ENCODE results near the gene COL9A3.
"Not testable (repeated sequence)": the region's sequence is repeated elsewhere in the genome, so short reads cannot be mapped to it uniquely, and the experiment has no call there.

Gene COL9A3

DNA sequence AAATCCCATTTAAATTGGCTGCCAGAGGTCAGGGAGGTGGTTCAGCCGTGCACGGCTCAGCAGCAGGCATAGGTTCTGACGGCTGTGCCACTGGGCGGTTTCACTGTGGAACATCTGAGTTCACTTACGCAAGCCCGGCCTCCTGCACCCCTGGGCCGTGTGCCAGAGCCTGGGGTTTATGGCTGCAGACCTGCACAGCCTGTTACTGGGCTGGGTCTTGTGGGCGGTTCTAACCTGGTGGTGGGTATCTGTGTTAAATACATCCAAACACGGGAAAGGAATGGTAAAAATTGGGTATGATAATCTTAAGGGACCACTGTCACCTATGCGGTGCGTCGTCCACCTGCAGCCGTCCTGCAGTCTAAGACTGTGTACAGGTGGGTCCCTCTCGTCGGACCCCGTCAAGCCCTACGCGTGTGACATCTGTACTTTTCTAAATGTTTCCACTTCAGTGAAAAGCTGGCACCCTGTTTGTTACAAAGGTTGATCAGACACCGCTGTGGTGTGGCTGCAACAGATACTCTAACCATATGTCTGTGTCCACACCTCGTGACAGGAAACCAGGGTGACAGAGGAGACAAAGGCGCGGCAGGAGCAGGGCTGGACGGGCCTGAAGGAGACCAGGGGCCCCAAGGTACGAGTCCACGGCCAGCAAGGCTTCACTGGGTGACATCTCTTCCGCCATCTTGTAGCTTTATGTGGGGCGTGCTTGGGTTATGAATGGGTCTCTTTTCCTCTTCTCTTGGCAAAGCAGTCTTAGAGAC is 21.5 kb downstream of the COL9A3 start:
- no peak for DNase-seq

DNA sequence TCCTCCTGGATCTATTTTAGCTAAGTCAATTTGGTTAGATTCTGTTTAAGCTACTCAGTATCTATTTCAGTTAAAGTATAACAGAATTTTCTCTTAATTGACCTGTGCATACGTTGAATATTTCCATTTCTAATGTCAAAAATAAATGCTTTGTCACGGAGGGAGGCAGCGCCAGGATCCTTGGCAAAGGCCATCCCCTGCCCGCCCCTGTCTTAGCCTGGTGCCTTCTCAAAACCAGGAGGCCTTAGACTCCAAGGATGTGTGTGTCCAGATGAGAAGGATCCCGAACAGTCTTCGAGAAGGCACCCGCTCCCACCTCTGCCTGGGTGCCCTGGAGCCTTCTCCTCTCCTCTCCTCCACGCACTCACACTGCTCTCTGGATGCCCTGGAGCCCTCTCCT is 22.4 kb downstream of the COL9A3 start:
- no peak for DNase-seq

DNA sequence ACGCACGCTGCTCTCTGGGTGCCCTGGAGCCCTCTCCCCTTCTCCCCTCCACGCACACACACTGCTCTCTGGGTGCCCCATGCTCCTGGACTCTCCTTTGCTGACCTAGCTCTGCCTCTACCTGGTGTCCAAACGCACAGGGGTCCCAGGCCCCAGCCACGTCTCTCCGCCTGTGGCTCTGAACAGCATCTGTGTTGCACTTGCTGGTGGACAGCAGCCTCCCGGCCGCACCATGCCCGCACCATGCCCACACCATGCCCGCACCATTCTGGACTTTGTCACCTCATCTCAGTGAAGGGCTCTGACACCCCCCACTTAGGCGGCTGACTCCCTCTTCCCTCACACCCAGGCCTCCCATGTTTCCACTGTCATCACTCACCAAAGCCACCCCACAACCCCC is 23.0 kb downstream of the COL9A3 start:
- no peak for DNase-seq

DNA sequence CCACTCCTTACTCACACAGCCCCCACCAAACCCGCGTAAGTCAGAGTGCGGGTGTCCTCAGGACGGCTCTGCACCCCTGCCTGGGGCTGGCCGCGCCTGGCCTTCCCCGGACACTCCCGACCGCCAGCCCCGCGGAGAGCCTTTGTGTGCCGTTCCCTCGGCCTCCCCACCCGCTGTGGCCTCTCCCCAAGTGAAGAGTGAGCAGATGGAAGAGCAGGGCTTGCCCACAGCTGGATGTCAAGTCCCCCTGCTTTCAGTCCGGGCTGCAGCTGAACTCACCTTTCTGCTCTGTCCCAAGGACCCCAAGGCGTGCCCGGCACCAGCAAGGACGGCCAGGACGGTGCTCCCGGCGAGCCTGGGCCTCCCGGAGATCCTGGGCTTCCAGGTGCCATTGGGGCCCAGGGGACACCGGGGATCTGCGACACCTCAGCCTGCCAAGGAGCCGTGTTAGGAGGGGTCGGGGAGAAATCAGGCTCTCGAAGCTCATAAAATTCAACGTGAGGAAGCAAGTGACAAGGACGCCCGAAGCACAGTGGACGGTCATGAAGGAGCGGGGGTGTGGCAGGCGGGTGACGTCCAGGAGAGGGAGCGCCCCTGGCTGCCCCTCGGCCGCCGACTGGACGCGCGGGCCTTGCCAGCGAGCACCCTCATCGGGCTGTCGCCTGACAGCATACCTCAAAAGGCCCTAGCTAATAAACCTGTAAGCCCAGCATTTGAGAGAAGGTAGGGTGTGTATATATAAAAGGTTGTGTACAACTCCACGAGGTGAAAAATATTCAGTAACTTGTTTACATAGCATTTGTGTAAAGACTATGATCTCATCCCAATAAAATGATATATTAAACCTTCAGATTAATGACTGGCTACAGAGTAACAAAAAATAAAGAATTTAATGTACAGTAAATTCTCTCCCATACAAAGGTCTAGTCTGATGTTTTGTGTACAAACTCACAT is 23.7 kb downstream of the COL9A3 start:
- DNase-seq = no peak

DNA sequence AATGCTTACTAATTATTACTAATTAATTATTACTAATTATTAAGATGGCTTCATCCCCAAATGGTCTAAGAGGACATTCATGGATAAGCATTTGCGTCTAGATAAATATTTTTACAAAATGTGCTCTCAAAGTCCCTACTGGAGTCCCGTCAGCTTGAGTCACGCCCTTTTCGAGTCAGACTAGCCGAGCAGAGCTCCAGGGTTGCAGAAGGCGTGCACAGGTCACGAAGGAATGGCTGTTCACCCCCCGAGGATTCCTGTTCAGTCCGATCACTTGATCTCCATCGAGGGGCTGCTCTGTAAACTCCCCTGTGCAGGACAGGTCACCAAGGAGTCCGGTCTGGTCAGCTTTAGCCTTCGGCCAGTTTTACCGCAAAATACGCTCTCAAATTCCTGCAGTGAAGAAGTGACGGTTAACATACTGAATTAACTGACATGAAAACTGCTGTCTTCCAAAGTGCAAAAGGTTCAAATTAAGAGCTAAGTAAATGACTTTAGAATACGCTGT is 24.9 kb downstream of the COL9A3 start:
- DNase-seq = no peak

DNA sequence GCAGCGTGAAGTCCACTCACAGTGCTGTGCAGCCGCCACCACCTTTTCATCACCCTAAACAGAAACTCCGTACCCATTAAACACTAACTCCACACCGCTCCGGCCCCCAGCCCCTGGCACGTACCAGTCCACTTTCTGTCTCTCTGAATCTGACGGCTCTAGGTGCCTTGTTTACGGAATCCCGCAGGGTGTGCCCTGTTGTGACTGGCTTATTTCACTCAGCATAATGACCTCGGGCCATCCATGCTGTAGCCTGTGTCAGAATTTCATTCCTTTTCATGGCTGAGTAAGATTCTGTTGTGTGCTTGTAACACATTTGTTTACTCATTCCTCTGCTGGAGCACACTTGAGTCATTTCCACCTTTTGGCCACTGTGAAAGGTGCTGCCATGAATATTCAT is 26.8 kb downstream of the COL9A3 start:
- no peak for DNase-seq

DNA sequence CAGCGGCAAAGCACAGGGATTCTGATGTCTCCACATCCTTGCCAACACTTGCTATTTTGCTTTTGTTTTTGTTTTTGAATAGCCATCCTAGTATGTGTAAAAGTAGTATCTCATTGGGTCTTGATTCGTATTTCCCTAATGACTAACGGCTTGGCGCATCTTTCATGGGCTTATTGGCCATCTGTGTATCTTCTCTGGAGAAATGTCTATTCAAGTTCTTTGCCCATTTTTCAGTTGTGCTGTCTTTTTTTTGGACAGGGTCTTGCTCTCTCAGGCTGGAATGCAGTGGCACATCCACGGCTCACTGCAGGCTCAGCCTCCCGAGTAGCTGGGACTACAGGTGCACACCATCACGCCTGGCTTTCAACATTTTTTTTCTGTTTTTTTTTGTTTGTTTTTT is 27.3 kb downstream of the COL9A3 start:
- no peak for DNase-seq

DNA sequence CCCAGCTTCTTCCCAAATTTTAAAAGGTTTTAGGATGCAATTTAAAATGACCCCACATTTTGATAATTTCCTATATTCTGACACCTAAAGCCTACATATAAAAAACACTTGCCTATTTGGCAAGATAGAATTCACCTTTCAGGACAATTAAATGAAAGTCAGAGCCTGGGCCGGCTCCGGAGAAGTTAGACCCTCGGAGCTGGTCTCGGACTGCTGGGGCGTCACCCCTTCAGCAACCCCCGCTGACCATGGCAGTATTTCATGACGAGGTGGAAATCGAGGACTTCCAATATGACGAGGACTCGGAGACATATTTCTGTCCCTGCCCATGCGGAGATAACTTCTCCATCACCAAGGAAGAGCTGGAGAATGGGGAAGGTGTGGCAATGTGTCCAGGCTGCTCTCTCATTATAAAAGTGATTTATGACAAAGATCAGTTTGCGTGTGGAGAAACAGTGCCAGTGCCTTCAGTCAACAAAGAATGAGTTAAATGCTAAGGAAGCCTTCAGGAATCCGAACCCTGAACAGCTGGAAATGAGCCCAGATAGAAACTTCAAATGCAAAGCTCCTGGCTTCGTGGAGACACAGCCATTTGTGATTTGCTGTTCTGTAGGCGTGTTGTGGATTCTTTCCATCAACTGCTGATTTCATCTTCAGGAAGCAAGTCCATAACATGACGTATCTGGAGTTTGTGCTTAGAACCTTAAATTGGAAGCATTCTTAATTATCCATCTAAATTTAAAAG is 28.7 kb downstream of the COL9A3 start:
- no peak for DNase-seq

DNA sequence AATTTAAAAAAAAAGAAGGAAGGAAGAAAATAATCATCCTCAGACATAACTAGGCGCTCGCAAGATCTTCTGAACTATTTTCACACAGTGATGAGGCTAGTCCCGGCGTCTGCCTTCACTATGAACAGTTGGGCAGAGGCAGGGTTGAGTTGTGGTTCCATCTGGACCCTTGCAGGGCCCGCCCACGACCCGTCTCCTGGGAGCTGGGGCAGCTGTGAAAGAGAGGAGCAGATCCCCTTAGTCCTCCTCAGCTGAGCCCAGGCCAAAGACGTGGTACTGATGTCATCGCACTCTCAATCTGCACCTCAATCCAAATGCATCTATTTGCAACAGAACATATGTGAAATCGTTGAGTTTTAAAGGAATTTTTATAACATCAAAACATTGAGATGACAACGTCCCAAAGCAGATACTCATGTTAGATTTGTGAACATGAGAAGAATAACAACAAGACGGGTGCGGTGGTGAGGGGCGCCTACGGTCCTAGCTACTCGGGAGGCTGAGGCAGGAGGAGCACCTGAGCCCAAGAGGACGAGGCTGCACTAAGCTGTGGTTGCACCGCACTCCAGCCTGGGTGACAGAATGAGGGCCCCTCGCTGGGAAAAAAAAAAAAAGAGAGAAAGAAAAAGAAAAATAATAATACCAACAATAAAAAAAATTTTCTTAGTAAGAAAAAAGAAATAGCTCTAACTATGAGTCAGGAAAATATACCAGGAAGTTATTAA is 29.5 kb downstream of the COL9A3 start:
- no peak for DNase-seq

DNA sequence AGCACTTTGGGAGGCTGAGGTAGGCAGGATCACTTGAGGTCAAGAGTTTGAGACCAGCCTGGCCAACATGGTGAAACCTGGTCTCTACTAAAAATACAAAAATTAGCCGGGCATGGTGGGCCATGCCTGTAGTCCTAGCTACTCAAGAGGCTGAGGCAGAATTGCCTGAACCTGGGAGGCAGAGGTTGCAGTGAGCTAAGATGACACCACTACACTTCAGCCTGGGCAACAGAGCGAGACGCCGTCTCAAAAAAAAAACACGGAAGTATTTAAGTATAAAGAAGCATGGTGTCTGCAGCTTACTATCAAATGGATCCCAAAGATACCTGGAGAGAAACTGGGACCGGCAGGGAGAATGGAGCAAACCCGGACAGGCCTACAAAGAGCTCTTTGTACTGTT is 32.1 kb downstream of the COL9A3 start:
- DNase-seq = not testable (repeated sequence)

DNA sequence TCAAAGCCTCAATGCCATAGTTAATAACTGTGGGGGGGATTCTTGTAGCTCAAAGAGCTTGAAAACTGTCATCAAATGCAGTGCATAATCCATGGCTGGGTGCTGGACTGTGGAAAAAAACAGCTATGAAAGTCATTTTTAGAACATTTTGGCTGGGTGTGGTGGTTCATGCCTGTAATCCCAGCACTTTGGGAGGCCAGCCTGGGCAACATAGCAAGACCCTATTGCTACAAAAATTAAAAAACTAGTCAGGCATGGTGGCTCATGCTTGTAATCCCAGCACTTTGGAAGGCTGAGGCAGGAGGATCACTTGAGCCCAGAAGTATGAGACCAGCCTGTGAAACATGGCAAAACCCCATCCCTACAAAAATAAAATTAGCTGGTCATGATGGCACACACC is 32.6 kb downstream of the COL9A3 start:
- DNase-seq = no peak

DNA sequence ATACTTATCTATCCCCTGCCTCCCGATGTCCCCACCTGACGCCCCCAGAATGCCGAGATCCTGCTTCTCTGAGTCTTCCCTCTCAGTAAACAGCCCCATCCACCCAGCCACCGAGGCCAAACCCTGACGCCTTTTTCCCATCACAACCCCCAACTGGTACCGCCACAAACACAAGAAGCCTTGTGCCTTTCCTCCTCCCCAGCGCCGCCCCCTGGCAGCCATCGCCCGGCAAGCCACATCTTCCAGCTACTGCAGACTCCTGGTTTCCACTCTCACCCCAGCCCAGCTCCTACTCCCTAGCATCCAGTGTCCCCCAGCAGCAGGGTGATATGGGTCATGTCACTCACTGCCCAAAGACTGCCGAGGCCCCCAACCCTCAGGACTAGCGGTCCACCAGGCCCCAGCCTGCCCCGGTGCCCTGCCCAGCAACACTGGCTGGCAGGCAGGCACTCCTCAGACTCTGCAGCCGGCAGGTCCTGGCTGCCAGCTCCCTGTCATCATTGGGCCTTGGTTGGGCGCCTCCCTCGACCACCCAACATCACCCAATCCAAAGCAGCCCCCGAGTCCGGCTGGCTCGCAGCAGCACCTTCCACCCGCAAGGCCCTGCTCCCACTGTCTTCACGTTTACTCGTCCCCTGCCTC is 33.6 kb downstream of the COL9A3 start:
- DNase-seq = no peak

DNA sequence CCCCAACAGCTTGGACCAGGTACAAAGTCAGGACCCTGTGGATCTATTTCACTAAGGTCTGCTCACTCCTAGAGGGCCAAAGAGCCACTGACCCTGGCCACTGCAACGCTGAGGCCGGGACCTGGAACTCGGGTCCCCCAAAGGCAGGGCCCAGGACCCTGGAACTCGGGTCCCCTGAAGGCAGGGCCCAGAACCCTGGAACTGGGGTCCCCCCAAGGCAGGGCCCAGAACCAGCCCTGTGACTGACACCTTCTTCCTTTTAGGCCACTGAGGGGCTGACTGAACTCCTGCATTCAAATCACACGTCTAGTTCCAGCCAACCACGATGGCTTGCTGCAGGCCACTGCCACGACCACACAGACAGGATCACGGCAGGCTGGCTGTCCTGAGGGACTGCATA is 35.3 kb downstream of the COL9A3 start:
- DNase-seq = no peak

DNA sequence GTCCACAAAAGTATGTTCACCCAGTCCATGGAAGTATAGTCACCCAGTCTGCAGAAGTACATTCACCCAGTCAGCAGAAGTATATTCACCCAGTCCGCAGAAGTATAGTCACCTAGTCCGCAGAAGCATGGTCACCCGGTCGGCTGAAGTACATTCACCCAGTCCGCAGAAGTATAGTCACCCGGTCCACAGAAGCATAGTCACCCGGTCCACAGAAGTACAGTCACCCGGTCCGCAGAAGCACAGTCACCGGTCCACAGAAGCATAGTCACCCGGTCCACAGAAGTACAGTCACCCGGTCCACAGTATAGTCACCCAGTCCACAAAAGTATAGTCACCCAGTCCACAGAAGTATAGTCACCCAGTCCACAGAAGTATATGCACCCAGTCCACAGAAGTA is 36.0 kb downstream of the COL9A3 start:
- DNase-seq = no peak

DNA sequence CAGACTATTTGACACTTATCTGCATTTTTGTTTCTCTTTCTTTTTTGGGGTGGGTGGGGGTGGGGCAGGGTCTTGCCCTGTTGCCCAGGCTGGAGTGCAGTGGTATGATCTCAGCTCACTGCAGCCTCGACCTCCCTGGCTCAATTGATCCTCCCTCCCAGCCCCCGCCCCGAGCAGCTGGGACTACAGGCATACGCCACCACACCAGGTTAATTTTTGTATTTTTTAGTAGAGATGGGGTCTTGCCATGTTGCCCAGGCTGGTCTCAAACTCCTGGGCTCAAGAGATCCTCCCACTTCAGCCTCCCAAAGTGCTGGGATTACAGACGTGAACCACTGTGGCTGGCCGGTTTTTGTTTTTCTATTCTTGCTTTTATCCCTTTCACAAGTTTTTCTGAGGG is 36.5 kb downstream of the COL9A3 start:
- not testable (repeated sequence) for DNase-seq

DNA sequence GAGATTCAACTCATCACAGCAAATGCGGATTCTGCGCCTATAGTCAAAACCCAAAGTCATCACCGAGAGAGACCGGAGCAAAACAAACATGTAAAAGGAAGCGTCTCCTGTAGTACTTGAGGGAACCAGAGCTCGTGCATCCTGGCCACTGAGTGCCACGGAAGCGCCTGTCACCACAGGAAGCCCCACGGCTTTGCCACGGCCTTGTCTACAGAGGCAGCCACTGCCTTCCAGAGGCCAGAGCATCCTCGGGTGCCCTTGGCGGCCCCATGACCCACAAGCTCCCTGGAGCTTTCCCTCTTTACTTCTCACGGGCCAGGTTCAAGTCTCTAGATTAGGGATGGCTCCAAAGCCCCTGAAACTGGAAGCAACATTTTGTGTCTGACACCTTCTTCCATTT is 37.3 kb downstream of the COL9A3 start:
- DNase-seq = no peak

DNA sequence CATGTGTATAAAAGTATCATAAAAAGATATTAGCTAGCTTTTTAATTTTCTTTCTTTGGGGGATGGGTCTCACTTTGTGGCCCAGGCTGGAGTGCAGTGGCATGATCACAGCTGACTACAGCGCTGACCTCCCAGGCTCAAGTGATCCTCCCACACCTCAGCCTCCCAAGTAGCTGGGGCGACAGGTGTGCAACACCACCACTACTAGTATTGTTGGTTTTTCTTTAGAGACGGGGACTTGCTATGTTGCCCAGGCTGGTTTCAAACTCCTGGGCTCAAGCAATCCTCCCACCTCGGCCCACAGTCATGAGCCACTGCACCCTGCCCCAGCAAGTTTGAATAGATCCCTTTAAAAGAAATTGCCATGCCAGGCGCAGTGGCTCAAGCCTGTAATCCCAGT is 38.3 kb downstream of the COL9A3 start:
- DNase-seq = no peak

DNA sequence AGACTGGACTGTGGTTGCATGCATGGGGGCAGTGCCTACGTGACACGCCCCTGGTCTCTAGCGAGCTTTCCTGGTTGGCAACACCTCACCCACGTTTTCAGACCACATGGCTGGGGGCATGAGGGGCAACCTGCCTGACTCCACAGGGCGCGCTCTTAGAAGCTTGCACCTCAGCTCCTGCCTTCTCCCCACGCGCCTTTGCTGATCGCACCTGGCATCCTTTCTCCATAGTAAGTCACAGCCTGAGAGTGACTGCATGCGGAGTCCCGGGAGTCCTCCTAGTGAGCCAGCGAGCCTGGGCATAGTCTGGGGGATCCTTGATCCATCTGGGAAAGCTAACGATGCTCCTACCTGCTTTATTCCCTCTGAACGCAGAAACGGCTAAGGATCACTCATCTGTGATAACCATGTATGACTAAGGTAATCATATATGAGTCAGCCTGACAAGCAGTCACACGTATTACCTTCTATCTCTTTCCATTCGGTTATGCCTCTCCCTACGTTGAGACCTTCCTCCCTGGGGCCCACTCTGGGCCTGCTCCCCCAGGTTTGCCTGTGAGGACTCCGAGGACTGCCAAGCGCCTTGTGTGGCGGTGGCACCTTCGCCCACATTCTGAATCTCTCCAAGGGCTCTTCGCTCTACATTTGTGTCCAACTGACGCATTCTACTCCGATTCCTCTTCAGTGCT is 40.2 kb downstream of the COL9A3 start:
- DNase-seq = no peak

DNA sequence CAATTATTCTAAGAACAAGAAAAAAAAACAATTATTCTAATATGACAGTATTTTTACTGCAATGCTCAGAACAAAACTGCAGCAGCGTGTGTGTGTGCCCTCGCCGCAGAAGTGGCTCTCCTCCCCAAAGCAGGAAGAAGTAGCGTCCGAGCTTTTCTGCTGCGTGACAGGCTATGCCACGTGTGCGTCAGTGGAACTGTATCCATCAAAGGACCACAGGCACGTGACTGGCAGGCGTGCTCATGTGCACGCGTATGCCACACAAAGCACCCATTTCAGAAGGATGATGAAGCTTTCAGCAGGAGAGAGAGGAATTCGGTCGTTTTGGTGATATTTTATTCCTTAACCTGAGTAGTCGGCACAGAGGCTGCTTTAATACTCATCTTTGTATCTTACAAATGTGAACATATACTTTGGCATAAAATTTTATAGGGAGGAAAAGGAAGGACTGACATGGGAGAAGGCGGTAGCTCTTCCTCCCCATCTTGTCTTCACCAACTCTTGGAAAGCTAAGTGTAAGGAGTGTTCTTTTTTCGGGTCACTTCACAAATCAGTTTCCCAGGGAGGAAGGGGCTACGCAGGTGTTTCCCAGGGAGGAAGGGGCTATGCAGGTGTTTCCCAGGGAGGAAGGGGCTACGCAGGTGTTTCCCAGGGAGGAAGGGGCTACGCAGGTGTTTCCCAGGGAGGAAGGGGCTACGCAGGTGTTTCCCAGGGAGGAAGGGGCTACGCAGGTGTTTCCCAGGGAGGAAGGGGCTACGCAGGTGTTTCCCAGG is 41.4 kb downstream of the COL9A3 start:
- DNase-seq = no peak

DNA sequence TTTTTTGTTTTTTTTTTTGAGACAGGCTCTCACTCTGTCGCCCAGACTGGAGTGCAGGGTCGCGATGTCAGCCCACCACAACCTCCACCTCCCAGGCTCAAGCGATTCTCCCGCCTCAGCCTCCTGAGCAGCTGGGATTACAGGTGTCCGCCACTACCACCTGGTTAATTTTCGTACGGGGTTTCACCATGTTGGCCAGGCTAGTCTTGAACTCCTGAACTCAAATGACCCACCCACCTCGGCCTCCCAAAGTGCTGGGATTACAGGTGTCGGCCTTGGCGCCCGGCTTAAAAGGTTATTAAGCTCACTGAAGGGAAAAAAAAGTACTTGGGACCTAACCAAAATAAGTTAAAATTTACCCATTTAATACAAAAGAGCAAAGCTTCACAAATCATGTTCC is 42.9 kb downstream of the COL9A3 start:
- no peak for DNase-seq

All from AML-193 (cell line).